Measurements from ENCODE around the gene CSAD.

The CSAD gene

GRCh38 chr12:53180220-53180930 lies at the start of gene CSAD, which contains the start of gene ZNF740:
Gene CSAD, minus strand, starts transcription at chr12:53180925. Its CDS starts 7,455 bp downstream, at chr12:53173470.
Gene ZNF740, plus strand, starts transcription at chr12:53180722. Its CDS starts 1,262 bp downstream, at chr12:53181984.
- DNase-seq, result peak; percentile 64

GRCh38 chr12:53230108-53230845 lies 49.6 kb upstream of the CSAD start:
- no peak for DNase-seq

GRCh38 chr12:53229454-53229853 lies 48.7 kb upstream of the CSAD start:
- DNase-seq, result no peak

GRCh38 chr12:53227836-53228235 lies 47.1 kb upstream of the CSAD start:
- no peak for DNase-seq

GRCh38 chr12:53227341-53227740 lies 46.6 kb upstream of the CSAD start:
- no peak for DNase-seq

GRCh38 chr12:53226815-53227214 lies 46.1 kb upstream of the CSAD start:
- no peak for DNase-seq

GRCh38 chr12:53225635-53226424 lies 45.1 kb upstream of the CSAD start:
- DNase-seq, result no peak

- DNase-seq, result no peak
Observed at GRCh38 chr12:53224897-53225634, 44.3 kb upstream of the CSAD start.

- DNase-seq, result no peak
Observed at GRCh38 chr12:53224061-53224896, 43.6 kb upstream of the CSAD start.

GRCh38 chr12:53223389-53224060 lies 42.8 kb upstream of the CSAD start:
- no peak for DNase-seq

GRCh38 chr12:53222806-53223261 lies 42.1 kb upstream of the CSAD start:
- no peak for DNase-seq

GRCh38 chr12:53222170-53222721 lies 41.5 kb upstream of the CSAD start:
- no peak for DNase-seq

- no peak for DNase-seq
Observed at GRCh38 chr12:53221203-53222080, 40.7 kb upstream of the CSAD start.

- peak; percentile 85 for DNase-seq
Observed at GRCh38 chr12:53220694-53221202, 40.0 kb upstream of the CSAD start.

GRCh38 chr12:53219956-53220693 lies 39.4 kb upstream of the CSAD start:
- no peak for DNase-seq

GRCh38 chr12:53219292-53219955 lies 38.7 kb upstream of the CSAD start:
- DNase-seq, result no peak

- no peak for DNase-seq
Observed at GRCh38 chr12:53218551-53219291, 38.0 kb upstream of the CSAD start.
